WTC11 (cell line): ENCODE results near the gene ATP6V0B. TPM values are rescaled to one million over a fixed set of nuclear protein-coding genes. Genes with fewer than 3 reads are reported as not detected.

Experiments
- ATAC-seq: fragments of 200-7000 bp; cut with Tn5 transposase; 2 replicates; pipeline ENCODE4 v1.10.0; 2021; ENCODE audit warnings: mild to moderate bottlenecking, moderate library complexity
- CTCF ChIA-PET: fragments of 300-600 bp; sonication (Branson Sonifier 250); formaldehyde crosslinking; loops from one replicate; lab custom pipeline; 2021; ENCODE audit warnings: antibody characterized with exemption; lab: Charles Lee
- POLR2A ChIA-PET: fragments of 350-600 bp; sonication (Branson Sonifier 250); formaldehyde crosslinking; loops from one replicate; lab custom pipeline; 2021; ENCODE audit warnings: antibody characterized with exemption; lab: Charles Lee
- DNase-seq: peaks from one replicate; pipeline ENCODE4 v3.0.0; 2021; ENCODE audit warnings: low spot score
- H3K27ac Mint-ChIP-seq: 2 replicates; pipeline ENCODE4 v1.8.0; 2021; ENCODE audit warnings: mixed read lengths
- H3K27me3 Mint-ChIP-seq: 2 replicates; pipeline ENCODE4 v1.8.0; 2021; ENCODE audit warnings: low read depth, mild to moderate bottlenecking, moderate library complexity, mixed read lengths
- H3K36me3 Mint-ChIP-seq: 2 replicates; pipeline ENCODE4 v1.8.0; 2021; ENCODE audit warnings: mixed read lengths
- H3K4me1 Mint-ChIP-seq: 2 replicates; pipeline ENCODE4 v1.8.0; 2022; ENCODE audit warnings: mixed read lengths
- H3K4me3 Mint-ChIP-seq: 2 replicates; pipeline ENCODE4 v1.8.0; 2021; ENCODE audit warnings: mild to moderate bottlenecking, moderate library complexity, mixed read lengths
- H3K9me3 Mint-ChIP-seq: 2 replicates; pipeline ENCODE4 v1.8.0; 2021; ENCODE audit warnings: mixed read lengths
- ATF1 ChIP-seq: sonication (generic); formaldehyde crosslinking; IDR thresholded peaks from 2 replicates; pipeline ENCODE4 v1.8.1; 2023; ENCODE audit warnings: mild to moderate bottlenecking, moderate library complexity, missing genetic modification reagents
- CREB1 ChIP-seq: sonication (generic); formaldehyde crosslinking; IDR thresholded peaks from 2 replicates; pipeline ENCODE4 v1.8.0; 2023; ENCODE audit warnings: mild to moderate bottlenecking, missing genetic modification reagents
- CREM ChIP-seq: sonication (generic); formaldehyde crosslinking; IDR thresholded peaks from 2 replicates; pipeline ENCODE4 v1.8.1; 2022; ENCODE audit warnings: mild to moderate bottlenecking, missing genetic modification reagents, moderate library complexity
- ESRRA ChIP-seq: sonication (generic); formaldehyde crosslinking; IDR thresholded peaks from 2 replicates; pipeline ENCODE4 v1.8.1; 2022; ENCODE audit warnings: mild to moderate bottlenecking, missing genetic modification reagents, borderline replicate concordance
- ETV6 ChIP-seq: sonication (generic); formaldehyde crosslinking; IDR thresholded peaks from 2 replicates; pipeline ENCODE4 v1.8.1; 2022; ENCODE audit warnings: mild to moderate bottlenecking, missing genetic modification reagents
- FOXJ3 ChIP-seq: sonication (generic); formaldehyde crosslinking; IDR thresholded peaks from 2 replicates; pipeline ENCODE4 v1.9.0; 2021; ENCODE audit warnings: missing genetic modification reagents, mild to moderate bottlenecking, borderline replicate concordance
- MXD4 ChIP-seq: fragments of 250-450 bp; sonication (Bioruptor Pico); IDR thresholded peaks from 2 replicates; pipeline ENCODE4 v1.8.0; 2021; ENCODE audit warnings: mild to moderate bottlenecking, moderate library complexity, borderline replicate concordance
- NR2C2 ChIP-seq: sonication (generic); formaldehyde crosslinking; IDR thresholded peaks from 2 replicates; pipeline ENCODE4 v1.8.0; 2022; ENCODE audit warnings: mild to moderate bottlenecking, missing genetic modification reagents
- RORB ChIP-seq: fragments of 250-450 bp; sonication (Bioruptor Pico); IDR thresholded peaks from 2 replicates; pipeline ENCODE4 v1.9.0; 2021; ENCODE audit warnings: mild to moderate bottlenecking
- ZNF121 ChIP-seq: sonication (generic); formaldehyde crosslinking; IDR thresholded peaks from 2 replicates; pipeline ENCODE4 v1.8.0; 2023; ENCODE audit warnings: missing genetic modification reagents
- ZNF396 ChIP-seq: fragments of 250-450 bp; sonication (Bioruptor Pico); IDR thresholded peaks from 2 replicates; pipeline ENCODE4 v1.8.0; 2021; ENCODE audit warnings: mild to moderate bottlenecking, moderate library complexity, borderline replicate concordance
- ZNF423 ChIP-seq: fragments of 250-450 bp; sonication (Bioruptor Pico); IDR thresholded peaks from 2 replicates; pipeline ENCODE4 v2.1.2; 2022; ENCODE audit warnings: mild to moderate bottlenecking, moderate library complexity
- ZNF671 ChIP-seq: fragments of 250-450 bp; sonication (Bioruptor Pico); IDR thresholded peaks from 2 replicates; pipeline ENCODE4 v1.8.0; 2021; ENCODE audit warnings: mild to moderate bottlenecking
- total RNA-seq: library from RNA; stranded (reverse); gene quantifications from 3 replicates; pipeline ENCODE4 v1.2.3, GENCODE V29; 2021
- TF ChIP-seq, protein P1 (sequence below): sonication (generic); formaldehyde crosslinking; IDR thresholded peaks from 2 replicates; pipeline ENCODE4 v1.8.0; 2023; ENCODE audit warnings: missing genetic modification reagents, mild to moderate bottlenecking, borderline replicate concordance
- TF ChIP-seq, protein P2 (sequence below): sonication (generic); formaldehyde crosslinking; IDR thresholded peaks from 2 replicates; pipeline ENCODE4 v1.8.1; 2023; ENCODE audit warnings: mild to moderate bottlenecking, missing genetic modification reagents, moderate library complexity
- TF ChIP-seq, protein P3 (sequence below): fragments of 250-450 bp; sonication (Bioruptor Pico); IDR thresholded peaks from 2 replicates; pipeline ENCODE4 v1.9.0; 2021; ENCODE audit warnings: mild to moderate bottlenecking, borderline replicate concordance
- TF ChIP-seq, protein P4 (sequence below): sonication (generic); formaldehyde crosslinking; IDR thresholded peaks from 2 replicates; pipeline ENCODE4 v1.8.1; 2023; ENCODE audit warnings: mild to moderate bottlenecking, moderate library complexity, missing genetic modification reagents
- TF ChIP-seq, protein P5 (sequence below): fragments of 250-450 bp; sonication (Bioruptor Pico); IDR thresholded peaks from 2 replicates; pipeline ENCODE4 v1.8.0; 2021; ENCODE audit warnings: mild to moderate bottlenecking
- TF ChIP-seq, protein P6 (sequence below): sonication (generic); formaldehyde crosslinking; IDR thresholded peaks from 2 replicates; pipeline ENCODE4 v1.8.1; 2022; ENCODE audit warnings: low read depth, missing genetic modification reagents, borderline replicate concordance

Gene ATP6V0B
- total RNA-seq, 1 experiment from 2014 or later, result 110 TPM

DNA sequence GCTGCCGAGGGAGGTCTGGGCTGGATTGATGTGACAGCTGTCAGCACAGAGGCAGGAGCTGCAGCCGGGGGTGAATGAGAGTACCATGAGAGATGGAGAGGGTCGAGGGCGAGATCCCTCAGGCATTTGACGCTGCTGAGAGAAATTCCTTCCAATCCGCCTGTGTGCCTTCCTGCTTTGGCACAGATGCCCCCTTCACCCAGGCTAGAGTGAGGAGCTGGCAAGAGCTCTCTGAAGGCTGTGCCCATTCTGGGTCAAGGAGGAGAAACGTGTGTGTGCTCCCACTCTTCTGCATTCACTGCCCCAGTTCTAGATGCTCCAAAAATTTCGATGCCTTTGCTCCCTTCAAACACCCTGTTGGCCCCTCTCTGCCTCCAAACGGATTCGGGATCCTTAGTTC, 36.4 kb upstream of the ATP6V0B start (continued):
- TF ChIP-seq, protein P1, sequence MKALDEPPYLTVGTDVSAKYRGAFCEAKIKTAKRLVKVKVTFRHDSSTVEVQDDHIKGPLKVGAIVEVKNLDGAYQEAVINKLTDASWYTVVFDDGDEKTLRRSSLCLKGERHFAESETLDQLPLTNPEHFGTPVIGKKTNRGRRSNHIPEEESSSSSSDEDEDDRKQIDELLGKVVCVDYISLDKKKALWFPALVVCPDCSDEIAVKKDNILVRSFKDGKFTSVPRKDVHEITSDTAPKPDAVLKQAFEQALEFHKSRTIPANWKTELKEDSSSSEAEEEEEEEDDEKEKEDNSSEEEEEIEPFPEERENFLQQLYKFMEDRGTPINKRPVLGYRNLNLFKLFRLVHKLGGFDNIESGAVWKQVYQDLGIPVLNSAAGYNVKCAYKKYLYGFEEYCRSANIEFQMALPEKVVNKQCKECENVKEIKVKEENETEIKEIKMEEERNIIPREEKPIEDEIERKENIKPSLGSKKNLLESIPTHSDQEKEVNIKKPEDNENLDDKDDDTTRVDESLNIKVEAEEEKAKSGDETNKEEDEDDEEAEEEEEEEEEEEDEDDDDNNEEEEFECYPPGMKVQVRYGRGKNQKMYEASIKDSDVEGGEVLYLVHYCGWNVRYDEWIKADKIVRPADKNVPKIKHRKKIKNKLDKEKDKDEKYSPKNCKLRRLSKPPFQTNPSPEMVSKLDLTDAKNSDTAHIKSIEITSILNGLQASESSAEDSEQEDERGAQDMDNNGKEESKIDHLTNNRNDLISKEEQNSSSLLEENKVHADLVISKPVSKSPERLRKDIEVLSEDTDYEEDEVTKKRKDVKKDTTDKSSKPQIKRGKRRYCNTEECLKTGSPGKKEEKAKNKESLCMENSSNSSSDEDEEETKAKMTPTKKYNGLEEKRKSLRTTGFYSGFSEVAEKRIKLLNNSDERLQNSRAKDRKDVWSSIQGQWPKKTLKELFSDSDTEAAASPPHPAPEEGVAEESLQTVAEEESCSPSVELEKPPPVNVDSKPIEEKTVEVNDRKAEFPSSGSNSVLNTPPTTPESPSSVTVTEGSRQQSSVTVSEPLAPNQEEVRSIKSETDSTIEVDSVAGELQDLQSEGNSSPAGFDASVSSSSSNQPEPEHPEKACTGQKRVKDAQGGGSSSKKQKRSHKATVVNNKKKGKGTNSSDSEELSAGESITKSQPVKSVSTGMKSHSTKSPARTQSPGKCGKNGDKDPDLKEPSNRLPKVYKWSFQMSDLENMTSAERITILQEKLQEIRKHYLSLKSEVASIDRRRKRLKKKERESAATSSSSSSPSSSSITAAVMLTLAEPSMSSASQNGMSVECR, result no peak
- TF ChIP-seq FOXJ3 (CRISPR knock-in tag), result no peak
- TF ChIP-seq, protein P2, sequence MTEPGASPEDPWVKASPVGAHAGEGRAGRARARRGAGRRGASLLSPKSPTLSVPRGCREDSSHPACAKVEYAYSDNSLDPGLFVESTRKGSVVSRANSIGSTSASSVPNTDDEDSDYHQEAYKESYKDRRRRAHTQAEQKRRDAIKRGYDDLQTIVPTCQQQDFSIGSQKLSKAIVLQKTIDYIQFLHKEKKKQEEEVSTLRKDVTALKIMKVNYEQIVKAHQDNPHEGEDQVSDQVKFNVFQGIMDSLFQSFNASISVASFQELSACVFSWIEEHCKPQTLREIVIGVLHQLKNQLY, result no peak
- no peak for TF ChIP-seq MXD4 (CRISPR knock-in tag)
- TF ChIP-seq ETV6 (CRISPR knock-in tag), result no peak
- TF ChIP-seq, protein P3, sequence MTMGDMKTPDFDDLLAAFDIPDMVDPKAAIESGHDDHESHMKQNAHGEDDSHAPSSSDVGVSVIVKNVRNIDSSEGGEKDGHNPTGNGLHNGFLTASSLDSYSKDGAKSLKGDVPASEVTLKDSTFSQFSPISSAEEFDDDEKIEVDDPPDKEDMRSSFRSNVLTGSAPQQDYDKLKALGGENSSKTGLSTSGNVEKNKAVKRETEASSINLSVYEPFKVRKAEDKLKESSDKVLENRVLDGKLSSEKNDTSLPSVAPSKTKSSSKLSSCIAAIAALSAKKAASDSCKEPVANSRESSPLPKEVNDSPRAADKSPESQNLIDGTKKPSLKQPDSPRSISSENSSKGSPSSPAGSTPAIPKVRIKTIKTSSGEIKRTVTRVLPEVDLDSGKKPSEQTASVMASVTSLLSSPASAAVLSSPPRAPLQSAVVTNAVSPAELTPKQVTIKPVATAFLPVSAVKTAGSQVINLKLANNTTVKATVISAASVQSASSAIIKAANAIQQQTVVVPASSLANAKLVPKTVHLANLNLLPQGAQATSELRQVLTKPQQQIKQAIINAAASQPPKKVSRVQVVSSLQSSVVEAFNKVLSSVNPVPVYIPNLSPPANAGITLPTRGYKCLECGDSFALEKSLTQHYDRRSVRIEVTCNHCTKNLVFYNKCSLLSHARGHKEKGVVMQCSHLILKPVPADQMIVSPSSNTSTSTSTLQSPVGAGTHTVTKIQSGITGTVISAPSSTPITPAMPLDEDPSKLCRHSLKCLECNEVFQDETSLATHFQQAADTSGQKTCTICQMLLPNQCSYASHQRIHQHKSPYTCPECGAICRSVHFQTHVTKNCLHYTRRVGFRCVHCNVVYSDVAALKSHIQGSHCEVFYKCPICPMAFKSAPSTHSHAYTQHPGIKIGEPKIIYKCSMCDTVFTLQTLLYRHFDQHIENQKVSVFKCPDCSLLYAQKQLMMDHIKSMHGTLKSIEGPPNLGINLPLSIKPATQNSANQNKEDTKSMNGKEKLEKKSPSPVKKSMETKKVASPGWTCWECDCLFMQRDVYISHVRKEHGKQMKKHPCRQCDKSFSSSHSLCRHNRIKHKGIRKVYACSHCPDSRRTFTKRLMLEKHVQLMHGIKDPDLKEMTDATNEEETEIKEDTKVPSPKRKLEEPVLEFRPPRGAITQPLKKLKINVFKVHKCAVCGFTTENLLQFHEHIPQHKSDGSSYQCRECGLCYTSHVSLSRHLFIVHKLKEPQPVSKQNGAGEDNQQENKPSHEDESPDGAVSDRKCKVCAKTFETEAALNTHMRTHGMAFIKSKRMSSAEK (CRISPR knock-in tag), result no peak
- TF ChIP-seq NR2C2 (CRISPR knock-in tag), result no peak
- TF ChIP-seq, protein P4, sequence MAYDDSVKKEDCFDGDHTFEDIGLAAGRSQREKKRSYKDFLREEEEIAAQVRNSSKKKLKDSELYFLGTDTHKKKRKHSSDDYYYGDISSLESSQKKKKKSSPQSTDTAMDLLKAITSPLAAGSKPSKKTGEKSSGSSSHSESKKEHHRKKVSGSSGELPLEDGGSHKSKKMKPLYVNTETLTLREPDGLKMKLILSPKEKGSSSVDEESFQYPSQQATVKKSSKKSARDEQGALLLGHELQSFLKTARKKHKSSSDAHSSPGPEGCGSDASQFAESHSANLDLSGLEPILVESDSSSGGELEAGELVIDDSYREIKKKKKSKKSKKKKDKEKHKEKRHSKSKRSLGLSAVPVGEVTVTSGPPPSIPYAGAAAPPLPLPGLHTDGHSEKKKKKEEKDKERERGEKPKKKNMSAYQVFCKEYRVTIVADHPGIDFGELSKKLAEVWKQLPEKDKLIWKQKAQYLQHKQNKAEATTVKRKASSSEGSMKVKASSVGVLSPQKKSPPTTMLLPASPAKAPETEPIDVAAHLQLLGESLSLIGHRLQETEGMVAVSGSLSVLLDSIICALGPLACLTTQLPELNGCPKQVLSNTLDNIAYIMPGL (CRISPR knock-in tag), result no peak
- no peak for TF ChIP-seq RORB (CRISPR knock-in tag)
- no peak for TF ChIP-seq ESRRA (CRISPR knock-in tag)
- TF ChIP-seq ZNF121 (CRISPR knock-in tag), result no peak

DNA sequence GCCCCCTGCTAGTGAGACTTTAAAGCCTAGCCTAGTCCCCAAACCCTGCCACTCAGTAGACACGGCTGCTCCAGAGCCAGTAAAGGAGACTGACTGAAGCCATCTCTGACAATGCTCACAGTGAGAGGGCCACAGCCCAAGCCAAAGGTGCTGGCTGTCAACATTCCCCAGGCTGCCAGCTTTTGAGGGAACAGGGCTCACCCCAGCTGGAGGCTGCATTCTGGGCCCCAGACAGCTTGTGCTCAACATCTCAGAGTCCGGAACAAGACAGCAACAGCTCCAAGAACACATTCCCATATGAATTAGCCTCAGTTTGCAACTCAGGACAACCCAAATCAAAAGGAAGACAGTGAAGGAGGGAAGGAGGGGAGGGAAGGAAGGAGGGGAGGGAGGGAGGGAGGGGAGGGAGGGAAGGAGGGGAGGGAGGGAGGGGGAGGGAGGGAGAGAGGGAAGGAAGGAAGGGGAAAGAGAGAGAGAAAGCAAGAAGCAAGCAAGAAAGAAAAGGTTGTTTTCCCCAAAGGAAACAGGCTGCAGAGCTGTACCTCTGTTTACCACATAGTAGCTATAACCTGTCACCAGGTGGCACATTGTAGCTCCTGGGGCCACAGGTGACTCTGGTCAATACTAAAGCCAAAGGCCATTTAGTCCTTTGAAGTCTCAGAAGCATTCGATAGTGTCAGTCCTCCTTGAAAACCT, 35.7 kb upstream of the ATP6V0B start:
- Mint-ChIP-seq H3K36me3 (no peaks in the 10 kb centered on the region), H3K9me3 (no peaks in the 10 kb centered on the region), H3K4me1 (peaks cover 59% of the 10 kb centered on the region), H3K27me3 (no peaks in the 10 kb centered on the region; the same call in 1 of the 2 replicates), H3K27ac (peak overlapping the region; percentile 22; the same call in 1 of the 2 replicates), H3K4me3 (no peak overlapping the region)
- POLR2A ChIA-PET, result interaction anchor here (0.9 kb wide), 1 partner anchor 176 kb away, joined by 3 read pairs; no protein-coding TSS in a partner anchor
- DNase-seq (no peak), ATAC-seq (no peak)
- CTCF ChIA-PET, result interaction anchor here (0.6 to 11.9 kb wide), 10 partner anchors 9 to 172 kb away, joined by 3 to 992 read pairs (median 3); no protein-coding TSS in a partner anchor
- TF ChIP-seq, protein P5, sequence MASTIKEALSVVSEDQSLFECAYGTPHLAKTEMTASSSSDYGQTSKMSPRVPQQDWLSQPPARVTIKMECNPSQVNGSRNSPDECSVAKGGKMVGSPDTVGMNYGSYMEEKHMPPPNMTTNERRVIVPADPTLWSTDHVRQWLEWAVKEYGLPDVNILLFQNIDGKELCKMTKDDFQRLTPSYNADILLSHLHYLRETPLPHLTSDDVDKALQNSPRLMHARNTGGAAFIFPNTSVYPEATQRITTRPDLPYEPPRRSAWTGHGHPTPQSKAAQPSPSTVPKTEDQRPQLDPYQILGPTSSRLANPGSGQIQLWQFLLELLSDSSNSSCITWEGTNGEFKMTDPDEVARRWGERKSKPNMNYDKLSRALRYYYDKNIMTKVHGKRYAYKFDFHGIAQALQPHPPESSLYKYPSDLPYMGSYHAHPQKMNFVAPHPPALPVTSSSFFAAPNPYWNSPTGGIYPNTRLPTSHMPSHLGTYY, result no peak
- TF ChIP-seq ATF1 (CRISPR knock-in tag) (no peak), CREM (CRISPR knock-in tag) (no peak), ZNF423 (CRISPR knock-in tag) (no peak), ZNF671 (no peak), MXD4 (CRISPR knock-in tag) (no peak), CREB1 (no peak), FOXJ3 (CRISPR knock-in tag) (no peak), ZNF396 (CRISPR knock-in tag) (no peak)
- TF ChIP-seq, protein P2, result no peak
- TF ChIP-seq, protein P6, sequence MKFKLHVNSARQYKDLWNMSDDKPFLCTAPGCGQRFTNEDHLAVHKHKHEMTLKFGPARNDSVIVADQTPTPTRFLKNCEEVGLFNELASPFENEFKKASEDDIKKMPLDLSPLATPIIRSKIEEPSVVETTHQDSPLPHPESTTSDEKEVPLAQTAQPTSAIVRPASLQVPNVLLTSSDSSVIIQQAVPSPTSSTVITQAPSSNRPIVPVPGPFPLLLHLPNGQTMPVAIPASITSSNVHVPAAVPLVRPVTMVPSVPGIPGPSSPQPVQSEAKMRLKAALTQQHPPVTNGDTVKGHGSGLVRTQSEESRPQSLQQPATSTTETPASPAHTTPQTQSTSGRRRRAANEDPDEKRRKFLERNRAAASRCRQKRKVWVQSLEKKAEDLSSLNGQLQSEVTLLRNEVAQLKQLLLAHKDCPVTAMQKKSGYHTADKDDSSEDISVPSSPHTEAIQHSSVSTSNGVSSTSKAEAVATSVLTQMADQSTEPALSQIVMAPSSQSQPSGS, result no peak
